ENCODE results near the gene NAV1. TPM values are rescaled to one million over a fixed set of nuclear protein-coding genes. Genes with fewer than 3 reads are reported as not detected.

Gene NAV1
- polyA plus RNA-seq, 1 donor, result 27.0 TPM

- no peak for DNase-seq
Observed at GRCh38 chr1:201525193-201525778, 13.6 kb upstream of the NAV1 start.

GRCh38 chr1:201527879-201528278 is 11.0 kb upstream of the NAV1 start:
- no peak for DNase-seq

DNA sequence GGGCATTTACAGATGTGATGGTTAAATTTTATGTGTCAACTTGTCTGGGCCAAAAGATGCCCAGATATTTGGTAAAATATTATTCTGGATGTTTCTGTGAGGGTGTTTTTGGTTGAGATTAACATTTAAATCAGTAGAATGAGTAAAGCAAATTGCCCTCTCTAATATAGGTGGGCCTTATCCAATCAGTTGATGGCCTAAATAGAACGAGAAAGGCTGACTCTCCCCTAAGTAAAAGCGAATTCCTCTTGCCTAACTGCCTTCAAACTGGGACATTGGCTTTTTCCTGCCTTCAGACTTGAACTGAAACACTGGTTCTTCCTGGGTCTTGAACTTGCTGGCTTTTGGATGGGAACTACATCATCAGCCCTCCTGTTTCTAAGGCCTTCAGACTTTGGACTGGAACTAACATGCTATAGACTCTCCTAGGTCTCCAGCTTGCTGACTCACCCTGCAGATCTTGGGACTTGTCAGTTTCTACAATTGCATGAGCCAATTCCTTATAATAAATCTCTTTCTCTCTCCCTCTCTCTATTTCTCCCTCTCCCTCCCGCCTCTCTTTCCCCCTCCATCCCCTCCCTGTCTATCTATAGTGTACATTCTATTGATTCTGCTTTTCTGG is 10.2 kb upstream of the NAV1 start:
- no peak for DNase-seq

DNA sequence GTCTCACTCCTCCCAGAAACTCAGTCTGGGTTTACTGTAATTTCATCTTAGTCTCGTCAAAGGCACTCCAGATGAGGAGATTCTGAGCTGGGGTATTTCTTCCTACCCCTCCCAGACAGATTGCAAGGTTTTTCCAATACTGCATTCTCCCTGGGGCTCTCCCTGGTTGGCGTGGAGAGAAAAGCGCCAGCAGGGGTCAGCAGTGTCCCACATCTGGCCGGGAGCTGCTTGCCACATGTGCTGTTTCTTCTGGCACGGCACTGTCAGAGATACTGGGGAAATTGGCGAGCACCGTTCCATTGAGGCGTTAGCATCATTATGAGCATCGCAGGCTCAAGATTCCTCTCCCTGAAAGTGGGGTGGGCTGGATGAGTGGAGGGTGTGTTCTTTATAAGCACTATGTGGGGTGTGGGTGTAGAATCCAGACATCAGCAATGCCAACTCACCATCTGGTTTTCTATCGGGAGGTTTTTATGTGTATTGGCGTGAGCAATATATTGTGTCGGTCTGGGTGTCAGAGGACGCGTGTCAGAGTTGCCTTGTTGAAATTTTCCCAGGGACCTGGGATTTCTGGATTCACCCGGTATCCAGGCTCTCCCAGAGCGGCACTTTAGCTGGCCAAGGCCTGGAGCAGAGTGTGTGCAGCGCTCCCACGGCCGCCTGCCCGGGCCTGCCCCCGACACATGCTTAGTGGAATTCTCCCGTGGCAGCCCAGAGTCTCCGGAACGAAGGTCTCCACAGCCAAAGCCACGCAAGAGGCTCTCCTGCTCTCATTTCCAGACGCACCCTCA is 8.0 kb upstream of the NAV1 start:
- peak; percentile 94 for DNase-seq

DNA sequence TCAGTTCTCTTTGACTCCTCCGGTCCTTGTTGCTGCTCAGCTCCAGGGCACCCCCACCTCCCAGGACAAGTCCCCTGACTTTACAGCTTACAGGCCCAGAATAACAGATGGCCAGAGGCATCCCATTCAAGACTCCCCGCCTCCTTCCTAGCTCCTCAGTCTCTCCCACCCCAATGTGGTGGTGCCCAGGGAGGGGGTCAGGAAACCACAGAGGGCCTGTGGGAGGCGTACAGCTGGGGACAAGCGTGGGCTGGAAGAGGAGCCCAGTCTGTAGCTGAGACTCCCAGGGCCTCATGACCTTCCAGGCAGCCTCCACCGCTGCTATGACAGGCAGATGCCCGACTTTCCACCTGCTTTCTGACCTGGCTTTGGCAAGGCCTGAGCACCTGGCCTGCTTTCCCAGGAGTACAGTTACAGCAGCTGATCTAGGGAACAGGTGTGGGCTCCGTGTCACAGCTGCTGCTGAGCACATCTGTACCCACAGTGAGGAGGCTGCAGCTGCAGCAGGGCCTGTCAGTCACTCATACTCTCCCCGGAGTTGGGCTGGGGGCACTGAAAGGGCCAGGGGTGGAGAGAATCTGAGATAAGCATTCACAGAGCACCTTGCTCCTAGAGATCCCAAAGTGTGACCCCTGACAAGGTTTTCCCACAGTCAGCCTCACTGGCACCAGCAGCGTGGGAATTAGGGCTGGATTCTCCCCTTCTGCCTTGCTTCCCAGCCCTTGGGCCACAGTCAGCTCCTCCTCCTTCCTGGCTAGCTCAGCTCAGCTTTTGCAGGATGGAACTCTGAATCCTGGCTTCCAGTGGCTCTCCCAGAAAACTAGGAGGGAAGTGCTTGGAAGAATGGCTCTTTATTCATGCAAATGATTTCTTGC is 7.1 kb upstream of the NAV1 start:
- peak; percentile 78 for DNase-seq

- no peak for DNase-seq
Observed at GRCh38 chr1:201533836-201534235, 5.1 kb upstream of the NAV1 start.

- no peak for DNase-seq
Observed at GRCh38 chr1:201535046-201535918, 3.6 kb upstream of the NAV1 start.

DNA sequence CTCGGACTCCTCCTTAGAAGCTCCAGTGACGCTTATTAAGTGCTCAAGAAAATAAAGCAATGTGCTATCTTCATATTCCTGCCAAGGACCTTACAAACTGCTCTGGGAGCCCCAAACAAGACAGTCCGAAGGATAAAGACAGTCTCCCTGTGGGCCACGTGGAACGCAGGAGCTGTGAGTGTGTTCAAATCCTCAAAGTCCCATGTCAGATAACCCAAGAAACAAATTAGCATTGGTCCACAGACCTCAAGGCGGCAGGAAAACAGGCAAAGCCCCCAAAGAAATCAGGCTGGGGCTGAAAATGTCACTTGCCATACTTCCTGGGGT is 3.0 kb upstream of the NAV1 start:
- DNase-seq, result no peak

- no peak for DNase-seq
Observed at GRCh38 chr1:201536558-201536957, 2.4 kb upstream of the NAV1 start.

DNA sequence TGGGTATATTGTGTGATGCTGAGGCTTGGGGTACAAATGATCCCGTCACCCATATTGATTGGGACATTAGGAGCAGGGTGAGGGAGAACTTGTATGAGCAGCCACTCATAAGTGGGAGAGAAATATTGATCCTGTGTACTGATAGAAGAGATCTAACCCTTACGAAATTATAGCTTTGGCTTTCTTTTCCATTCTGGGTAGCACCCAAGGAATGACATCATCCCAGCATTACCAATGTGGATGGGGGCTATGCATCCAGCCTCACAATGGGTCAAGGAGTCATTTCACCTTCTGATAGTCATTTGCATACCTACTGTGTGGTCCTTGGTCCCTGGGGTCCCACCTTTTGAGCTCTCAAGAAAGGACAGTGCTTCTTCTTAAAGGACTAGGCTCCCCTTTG is 1.9 kb upstream of the NAV1 start:
- no peak for DNase-seq

DNA sequence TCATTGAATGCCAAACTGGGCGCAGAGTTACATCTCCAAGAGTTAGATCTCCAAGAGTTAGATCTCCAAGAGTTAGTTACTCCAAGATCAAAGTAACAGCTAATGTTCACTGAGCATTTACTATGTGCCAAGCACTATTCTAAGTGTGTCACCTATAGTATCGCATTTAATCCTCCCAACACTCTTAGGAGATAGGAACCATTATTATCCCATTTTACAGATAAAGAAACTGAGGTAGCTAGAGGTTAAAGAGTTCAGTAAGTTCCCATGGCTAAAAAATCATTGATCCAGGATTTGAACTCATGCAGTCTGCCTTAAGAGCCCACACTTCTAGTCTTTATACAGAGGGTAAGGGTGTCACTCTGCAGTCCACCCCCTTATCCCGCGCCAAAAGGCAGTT is 1.5 kb upstream of the NAV1 start:
- no peak for DNase-seq

DNA sequence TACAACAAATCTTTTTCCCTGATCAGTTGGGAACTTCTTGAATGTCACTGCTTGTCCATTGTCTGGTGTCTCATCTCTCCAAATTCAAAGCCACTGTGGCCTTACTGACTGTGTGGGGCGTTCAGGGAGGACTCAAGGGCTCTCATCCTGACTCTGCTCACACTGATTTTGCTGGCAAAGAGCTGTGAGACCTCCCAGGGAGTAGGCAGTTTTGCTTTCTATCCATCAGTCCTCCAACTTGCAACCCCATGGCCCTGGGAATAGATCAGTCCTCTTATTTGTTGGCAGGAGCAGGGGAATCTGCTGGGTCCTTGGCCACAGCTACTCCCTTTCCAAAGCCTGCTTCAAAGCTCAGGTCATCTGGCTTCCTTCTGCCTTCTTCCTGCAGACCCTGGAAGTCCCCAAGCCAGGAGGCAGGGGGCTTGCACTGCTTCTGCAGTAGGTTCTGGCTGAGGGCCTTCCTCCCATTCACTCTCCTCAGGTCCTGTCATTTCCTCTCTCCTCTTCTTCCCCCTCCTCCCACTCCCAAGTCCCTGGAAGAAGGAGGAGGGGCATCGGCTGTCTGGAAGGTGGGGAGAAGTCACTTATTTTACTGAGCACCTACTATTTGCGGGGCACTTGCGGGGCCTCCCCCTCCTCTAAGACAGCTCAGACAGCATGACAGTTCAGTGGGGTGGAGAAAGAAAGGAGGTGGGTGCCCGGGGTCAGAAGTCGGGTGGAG is 876 bp upstream of the NAV1 start:
- no peak for DNase-seq

DNA sequence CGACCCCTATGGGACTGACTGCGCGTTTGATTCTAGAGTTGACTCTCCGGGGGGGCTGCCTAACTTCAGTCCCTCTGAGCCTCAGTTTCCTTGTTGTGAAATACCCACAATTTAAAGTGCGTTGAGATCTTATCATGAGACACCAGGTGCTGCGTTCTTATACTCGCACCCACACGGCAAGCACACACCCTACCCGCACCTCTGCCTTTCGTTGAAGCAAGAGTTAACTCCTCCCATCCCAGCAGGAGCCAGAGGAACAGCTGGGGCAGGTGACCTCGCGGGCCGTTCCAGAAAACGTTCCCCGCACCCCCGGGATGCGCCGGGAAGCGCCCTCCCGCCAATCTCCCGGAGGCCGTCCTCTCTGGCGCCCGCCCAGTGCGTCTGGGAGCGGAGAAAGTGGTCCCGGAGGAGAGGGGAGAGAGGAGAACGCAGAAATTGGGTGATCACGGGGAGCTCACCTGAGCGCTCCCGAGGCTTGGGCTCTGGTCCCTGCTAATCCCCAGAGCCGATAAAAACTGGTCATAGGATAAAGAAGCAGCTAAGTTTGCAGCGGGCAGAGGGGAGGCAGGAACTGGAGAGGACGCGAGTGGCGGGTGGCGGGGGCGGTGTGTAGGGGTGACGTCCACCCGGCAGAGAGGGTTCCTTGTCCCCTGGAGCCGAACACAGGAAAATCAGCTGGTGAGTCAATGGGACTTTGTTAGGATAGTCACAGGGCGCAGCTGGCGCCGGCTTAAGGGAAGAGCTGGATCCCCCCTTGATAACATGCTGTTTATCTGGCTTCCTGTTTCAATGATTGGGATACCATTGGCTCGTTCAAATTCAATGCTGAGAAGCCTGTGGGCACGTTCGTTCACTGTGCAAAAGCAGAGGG is 869 bp downstream of the NAV1 start:
- peak; percentile 36 for DNase-seq

DNA sequence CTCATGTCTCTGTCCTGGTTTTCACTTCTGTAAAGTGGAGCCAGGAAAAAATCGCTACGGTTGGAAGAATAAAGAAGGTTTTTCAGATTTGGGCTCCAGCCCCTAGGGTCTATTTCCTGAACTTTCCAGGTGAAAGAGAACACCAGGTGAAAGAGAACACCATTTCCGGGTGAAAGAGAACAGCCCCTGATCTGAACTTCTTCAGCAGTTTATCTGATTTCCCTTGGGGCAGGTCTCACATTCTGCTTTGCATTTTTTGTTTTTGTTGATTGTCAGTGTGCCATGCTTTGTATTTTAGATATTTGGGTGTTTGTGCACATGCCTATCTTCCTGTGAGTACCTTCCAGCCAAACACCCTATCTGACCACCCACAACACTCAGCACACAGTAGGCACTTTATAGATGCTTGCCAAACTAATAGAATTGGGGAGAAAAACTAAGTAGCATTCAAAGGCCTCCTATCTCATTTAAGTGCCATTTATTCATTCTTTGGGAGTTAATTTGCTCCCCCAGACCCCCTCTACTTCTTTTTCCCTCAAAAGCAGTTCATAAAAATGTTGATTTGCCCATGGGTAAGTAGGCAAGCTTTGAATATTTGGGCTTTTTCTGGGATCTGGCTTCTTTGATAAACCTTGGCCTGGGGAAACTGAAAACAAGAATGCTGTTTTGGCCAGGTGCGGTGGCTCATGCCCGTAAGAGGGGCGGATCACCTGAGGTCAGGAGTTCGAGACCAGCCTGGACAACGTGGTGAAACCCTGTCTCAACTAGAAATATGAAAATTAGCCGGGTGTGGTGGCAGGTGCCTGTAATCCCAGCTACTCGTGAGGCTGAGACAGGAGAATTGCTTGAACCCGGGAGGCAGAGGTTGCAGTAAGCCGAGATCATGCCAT is 2.2 kb downstream of the NAV1 start:
- DNase-seq, result no peak

DNA sequence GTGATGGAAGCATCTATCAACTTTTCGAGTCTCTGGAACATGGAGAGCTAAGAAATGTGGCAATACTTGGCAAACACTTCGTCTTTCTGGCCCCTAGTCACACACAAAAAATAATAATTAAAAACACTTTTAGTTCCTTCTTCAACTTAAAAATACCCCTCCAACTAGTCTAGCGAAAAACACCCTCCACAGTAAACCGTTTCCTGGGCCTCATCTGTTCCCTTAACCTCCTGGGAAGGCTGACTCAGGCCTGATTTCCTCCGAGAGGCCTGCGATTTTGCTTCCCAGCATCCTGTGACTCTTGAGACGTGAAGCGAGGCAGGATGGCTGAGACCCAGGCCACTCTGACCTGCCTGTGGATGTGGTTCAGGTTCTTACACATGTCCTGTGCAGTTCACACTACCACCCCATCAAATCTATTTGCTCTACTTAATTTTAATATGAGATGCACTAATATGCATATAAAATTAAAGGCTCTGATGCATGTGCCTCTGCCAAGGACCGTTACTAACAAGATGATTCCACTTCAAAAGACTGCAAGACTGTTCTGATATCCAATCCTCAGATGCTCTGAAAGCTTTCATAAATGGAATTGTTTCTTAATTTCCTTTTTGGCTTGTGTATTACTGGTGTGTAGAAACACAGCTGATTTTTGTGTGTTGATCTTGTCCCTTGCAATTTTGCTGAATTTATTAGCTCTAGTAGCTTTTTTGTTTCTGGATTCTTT is 3.5 kb downstream of the NAV1 start:
- DNase-seq, result no peak

DNA sequence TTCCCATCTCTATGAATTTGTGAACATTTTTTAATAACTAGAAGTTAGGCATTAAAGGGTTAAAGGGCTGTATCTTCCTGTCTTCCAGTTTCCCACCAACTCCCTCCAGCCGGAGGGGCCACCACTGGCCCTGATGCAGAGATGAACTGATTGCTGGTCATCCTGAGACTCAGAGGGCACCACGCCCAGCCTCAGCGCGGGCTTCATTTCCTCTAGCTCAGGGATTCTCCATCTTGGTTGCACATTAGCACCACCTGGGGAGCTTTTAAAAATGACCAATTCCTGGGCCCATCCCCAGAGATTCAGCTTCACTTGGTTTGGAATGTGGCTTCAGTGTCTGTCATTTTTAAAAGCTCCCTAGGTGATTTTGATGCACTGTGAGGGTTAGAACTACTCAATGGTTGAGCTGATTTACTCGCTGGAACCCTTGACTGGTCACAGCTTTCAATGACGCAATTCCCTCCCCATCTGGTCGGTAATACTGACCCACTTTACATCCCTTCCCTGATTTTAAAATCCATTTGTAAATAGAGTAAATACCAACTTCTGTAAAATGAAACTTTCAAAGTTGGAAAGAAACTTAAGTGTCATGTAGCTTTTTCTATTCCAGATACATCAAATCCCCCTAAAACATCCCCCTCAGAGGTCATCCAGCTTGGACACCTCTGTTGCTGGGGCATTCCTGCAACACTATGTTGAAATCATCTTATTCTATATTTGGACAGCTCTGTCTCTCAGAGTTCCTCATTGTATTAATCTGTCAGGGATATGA is 5.1 kb downstream of the NAV1 start:
- no peak for DNase-seq

- no peak for DNase-seq
Observed at GRCh38 chr1:201544710-201545109, 5.8 kb downstream of the NAV1 start.
